ENCODE measurements around the gene TMSB4Y. TPM values are rescaled to one million over a fixed set of nuclear protein-coding genes. Genes with fewer than 3 reads are reported as not detected.

TMSB4Y gene
- total RNA-seq, 1 experiment from 2014 or later = not detected

DNA sequence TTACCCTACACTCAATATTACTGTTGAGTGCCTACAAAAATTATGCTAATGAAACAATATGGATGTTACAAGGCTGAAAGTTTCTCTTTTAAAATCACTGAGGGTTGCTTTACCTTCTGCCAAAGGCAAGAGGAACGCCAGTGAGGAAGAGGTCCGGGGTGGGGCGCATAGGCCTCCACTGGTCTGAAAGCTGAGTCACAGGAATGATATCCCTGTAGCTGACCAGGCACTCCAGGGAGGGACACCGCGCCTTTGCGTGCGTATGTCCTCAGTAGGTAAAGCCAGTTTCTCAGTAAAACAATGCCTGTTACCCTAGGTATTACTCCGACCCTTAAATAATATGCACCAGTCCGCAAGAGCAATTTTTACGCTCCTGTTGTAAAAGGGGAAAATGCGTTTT is 1.4 kb upstream of the TMSB4Y start:
- Mint-ChIP-seq H3K27me3 (ENCODE audit: insufficient read depth, unreplicated experiment) (no peaks in the 10 kb centered on the region), H3K4me3 (ENCODE audit: unreplicated experiment) (no peak overlapping the region), H3K4me1 (ENCODE audit: low read depth, unreplicated experiment) (no peaks in the 10 kb centered on the region), H3K27ac (ENCODE audit: unreplicated experiment) (no peak overlapping the region), H3K9me3 (ENCODE audit: unreplicated experiment) (no peaks in the 10 kb centered on the region), H3K36me3 (ENCODE audit: insufficient read depth, unreplicated experiment) (no peaks in the 10 kb centered on the region)
- intact Hi-C loops (cut with micrococcal nuclease; ENCODE audit: unreplicated experiment) = no loop called here
- no peaks in the 10 kb centered on the region for H3K36me3 ChIP-seq (ENCODE audit: control insufficient read depth, insufficient read depth, low read length)
- no peak overlapping the region for H3K4me3 ChIP-seq (ENCODE audit: low read depth, low read length)
- DNase-seq = no peak
- no peaks in the 10 kb centered on the region for H3K4me1 ChIP-seq
- POLR2A ChIA-PET = no interaction called here
- no TSS peak for BruUV-seq (replicated peaks)
- CTCF ChIA-PET = no interaction called here
- no peaks in the 10 kb centered on the region for H3K9me3 ChIP-seq
- TF ChIP-seq, protein P1, sequence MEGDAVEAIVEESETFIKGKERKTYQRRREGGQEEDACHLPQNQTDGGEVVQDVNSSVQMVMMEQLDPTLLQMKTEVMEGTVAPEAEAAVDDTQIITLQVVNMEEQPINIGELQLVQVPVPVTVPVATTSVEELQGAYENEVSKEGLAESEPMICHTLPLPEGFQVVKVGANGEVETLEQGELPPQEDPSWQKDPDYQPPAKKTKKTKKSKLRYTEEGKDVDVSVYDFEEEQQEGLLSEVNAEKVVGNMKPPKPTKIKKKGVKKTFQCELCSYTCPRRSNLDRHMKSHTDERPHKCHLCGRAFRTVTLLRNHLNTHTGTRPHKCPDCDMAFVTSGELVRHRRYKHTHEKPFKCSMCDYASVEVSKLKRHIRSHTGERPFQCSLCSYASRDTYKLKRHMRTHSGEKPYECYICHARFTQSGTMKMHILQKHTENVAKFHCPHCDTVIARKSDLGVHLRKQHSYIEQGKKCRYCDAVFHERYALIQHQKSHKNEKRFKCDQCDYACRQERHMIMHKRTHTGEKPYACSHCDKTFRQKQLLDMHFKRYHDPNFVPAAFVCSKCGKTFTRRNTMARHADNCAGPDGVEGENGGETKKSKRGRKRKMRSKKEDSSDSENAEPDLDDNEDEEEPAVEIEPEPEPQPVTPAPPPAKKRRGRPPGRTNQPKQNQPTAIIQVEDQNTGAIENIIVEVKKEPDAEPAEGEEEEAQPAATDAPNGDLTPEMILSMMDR (IDR thresholded peaks at IDR 0.05; ENCODE audit: insufficient read depth in 1 of 2, low read depth in 1 of 2, low read length in 1 of 2, severe bottlenecking in 1 of 2, unreplicated experiment in 1 of 2) = no peak
- no peaks in the 10 kb centered on the region for H3K27me3 ChIP-seq (replicated peaks; ENCODE audit: control insufficient read depth, insufficient read depth, low read length)

DNA sequence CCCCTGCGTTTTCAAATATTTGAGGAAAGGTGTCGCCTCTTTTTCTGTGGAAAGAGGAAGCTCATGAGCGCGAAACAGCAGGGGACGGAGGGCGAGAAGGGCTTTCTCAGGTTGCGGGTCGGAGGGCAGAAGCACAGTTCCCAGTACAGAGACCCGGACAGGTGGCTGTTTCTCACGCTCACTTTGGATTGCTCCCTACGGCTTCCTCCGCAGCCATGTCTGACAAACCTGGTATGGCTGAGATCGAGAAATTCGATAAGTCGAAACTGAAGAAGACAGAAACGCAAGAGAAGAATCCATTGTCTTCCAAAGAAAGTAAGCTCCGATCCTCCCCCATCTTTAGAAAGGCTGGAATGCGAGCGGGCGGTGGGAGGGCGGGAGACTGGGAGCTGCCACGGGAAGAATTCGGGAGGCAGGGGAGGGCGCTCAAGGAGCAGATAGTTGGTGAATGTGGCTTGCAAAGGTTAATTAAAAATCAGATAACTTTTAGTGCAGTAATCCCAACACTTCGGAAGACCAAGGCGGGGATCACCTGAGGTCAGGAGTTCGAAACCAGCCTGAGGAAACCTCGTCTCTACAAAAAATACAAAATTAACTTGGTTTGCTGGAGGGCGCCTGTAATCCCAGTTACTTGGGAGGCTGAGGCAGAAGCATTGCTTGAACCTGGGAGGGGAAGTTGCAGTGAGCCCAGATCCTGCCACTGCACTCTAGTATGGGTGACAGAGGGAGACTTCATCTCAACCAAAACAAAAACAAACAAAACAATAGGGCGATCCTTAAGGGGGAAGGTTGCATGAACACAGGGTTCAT is 627 bp downstream of the TMSB4Y start:
- TF ChIP-seq, protein P1 (IDR thresholded peaks at IDR 0.05; ENCODE audit: insufficient read depth in 1 of 2, low read depth in 1 of 2, low read length in 1 of 2, severe bottlenecking in 1 of 2, unreplicated experiment in 1 of 2) = no peak
- intact Hi-C loops (cut with micrococcal nuclease; ENCODE audit: unreplicated experiment) = no loop called here
- POLR2A ChIA-PET = no interaction called here
- H3K27me3 ChIP-seq (replicated peaks; ENCODE audit: control insufficient read depth, insufficient read depth, low read length) = no peaks in the 10 kb centered on the region
- BruUV-seq (replicated peaks) = no TSS peak
- CTCF ChIA-PET = no interaction called here
- H3K9me3 Mint-ChIP-seq (ENCODE audit: unreplicated experiment) = no peaks in the 10 kb centered on the region
- H3K36me3 Mint-ChIP-seq (ENCODE audit: insufficient read depth, unreplicated experiment) = no peaks in the 10 kb centered on the region
- no peaks in the 10 kb centered on the region for H3K4me1 ChIP-seq
- no peaks in the 10 kb centered on the region for H3K36me3 ChIP-seq (ENCODE audit: control insufficient read depth, insufficient read depth, low read length)
- no peaks in the 10 kb centered on the region for H3K27me3 Mint-ChIP-seq (ENCODE audit: insufficient read depth, unreplicated experiment)
- H3K4me3 ChIP-seq (ENCODE audit: low read depth, low read length) = no peak overlapping the region
- H3K4me1 Mint-ChIP-seq (ENCODE audit: low read depth, unreplicated experiment) = no peaks in the 10 kb centered on the region
- no peak overlapping the region for H3K4me3 Mint-ChIP-seq (ENCODE audit: unreplicated experiment)
- no peak overlapping the region for H3K27ac Mint-ChIP-seq (ENCODE audit: unreplicated experiment)
- H3K9me3 ChIP-seq = no peaks in the 10 kb centered on the region
- no peak for DNase-seq

GRCh38 chrY:13705197-13705596 is 1.5 kb downstream of the TMSB4Y start:
- BruUV-seq (replicated peaks) = no TSS peak
- Mint-ChIP-seq H3K27ac (ENCODE audit: unreplicated experiment) (no peak overlapping the region), H3K9me3 (ENCODE audit: unreplicated experiment) (no peaks in the 10 kb centered on the region), H3K36me3 (ENCODE audit: insufficient read depth, unreplicated experiment) (no peaks in the 10 kb centered on the region), H3K4me3 (ENCODE audit: unreplicated experiment) (no peak overlapping the region), H3K4me1 (ENCODE audit: low read depth, unreplicated experiment) (no peaks in the 10 kb centered on the region), H3K27me3 (ENCODE audit: insufficient read depth, unreplicated experiment) (no peaks in the 10 kb centered on the region)
- Histone ChIP-seq H3K4me1 (no peaks in the 10 kb centered on the region), H3K9me3 (no peaks in the 10 kb centered on the region), H3K27me3 (replicated peaks; ENCODE audit: control insufficient read depth, insufficient read depth, low read length) (no peaks in the 10 kb centered on the region), H3K36me3 (ENCODE audit: control insufficient read depth, insufficient read depth, low read length) (no peaks in the 10 kb centered on the region), H3K4me3 (ENCODE audit: low read depth, low read length) (no peak overlapping the region)
- no peak for DNase-seq
- TF ChIP-seq, protein P1 (IDR thresholded peaks at IDR 0.05; ENCODE audit: insufficient read depth in 1 of 2, low read depth in 1 of 2, low read length in 1 of 2, severe bottlenecking in 1 of 2, unreplicated experiment in 1 of 2) = no peak
- POLR2A ChIA-PET = no interaction called here
- intact Hi-C loops (cut with micrococcal nuclease; ENCODE audit: unreplicated experiment) = no loop called here
- CTCF ChIA-PET = no interaction called here
